ENCODE results near the gene ZMIZ1. TPM values are rescaled to one million over a fixed set of nuclear protein-coding genes. Genes with fewer than 3 reads are reported as not detected.

The ZMIZ1 gene
- total RNA-seq, 2 experiments from 2014 or later: 14.6 to 15.5 TPM

- no peaks in the 10 kb centered on the region for H3K9me3 ChIP-seq (ENCODE audit: control insufficient read depth in 1 of 2, insufficient read depth in 1 of 2, low read length in 2 of 2)
- peaks cover 72% of the 10 kb centered on the region for H3K4me1 ChIP-seq (ENCODE audit: insufficient read depth, low read length)
- intact Hi-C loops (cut with DNase I, micrococcal nuclease): loop anchor here in 1 of 2 experiments (10.0 kb wide), 1 partner anchor 76 kb away; no protein-coding TSS in a partner anchor
Observed at GRCh38 chr10:79248341-79249185, 179.8 kb downstream of the ZMIZ1 start.

GRCh38 chr10:79249186-79250121 is 180.7 kb downstream of the ZMIZ1 start:
- no peaks in the 10 kb centered on the region for H3K27me3 Mint-ChIP-seq
- intact Hi-C loops (cut with DNase I, micrococcal nuclease): loop anchor here in 1 of 2 experiments (10.0 kb wide), 1 partner anchor 75 kb away; no protein-coding TSS in a partner anchor
- DNase-seq (peak in 2 of 14 experiments; percentile 37 to 46), ATAC-seq (ENCODE audit: poor library complexity) (peak; percentile 14)
- no peak overlapping the region for H3K4me3 Mint-ChIP-seq
- H3K36me3 Mint-ChIP-seq (ENCODE audit: low read depth): no peaks in the 10 kb centered on the region
- H3K4me3 ChIP-seq (ENCODE audit: low read length): no peak overlapping the region
- peaks cover 63% of the 10 kb centered on the region for H3K4me1 ChIP-seq (ENCODE audit: insufficient read depth, low read length)
- no peak overlapping the region for H3K27ac ChIP-seq (ENCODE audit: low read depth in 1 of 2, low read length in 2 of 2)
- peaks cover 46% of the 10 kb centered on the region for H3K4me1 Mint-ChIP-seq (ENCODE audit: low read depth)
- H3K9me3 ChIP-seq (ENCODE audit: control insufficient read depth in 1 of 2, insufficient read depth in 1 of 2, low read length in 2 of 2): no peaks in the 10 kb centered on the region
- H3K27me3 ChIP-seq (ENCODE audit: control insufficient read depth in 1 of 2, insufficient read depth in 2 of 2, low read length in 2 of 2): no peaks in the 10 kb centered on the region
- CTCF ChIA-PET: no interaction called here
- H3K27ac Mint-ChIP-seq: no peak overlapping the region
- H3K9me3 Mint-ChIP-seq: no peaks in the 10 kb centered on the region
- H3K36me3 ChIP-seq (ENCODE audit: insufficient read depth, low read length): no peaks in the 10 kb centered on the region
- POLR2A ChIA-PET: no interaction called here
- TF ChIP-seq CTCF (IDR thresholded peaks at IDR 0.05): no peak

More at GRCh38 chr10:79248341-79249185, 179.8 kb downstream of the ZMIZ1 start:
- Histone ChIP-seq H3K4me3 (ENCODE audit: low read length) (no peak overlapping the region), H3K36me3 (ENCODE audit: insufficient read depth, low read length) (no peaks in the 10 kb centered on the region), H3K27ac (ENCODE audit: low read depth in 1 of 2, low read length in 2 of 2) (peak overlapping the region in 1 of 2 donors; percentile 9), H3K27me3 (ENCODE audit: control insufficient read depth in 1 of 2, insufficient read depth in 2 of 2, low read length in 2 of 2) (no peaks in the 10 kb centered on the region)
- H3K36me3 Mint-ChIP-seq (ENCODE audit: low read depth): no peaks in the 10 kb centered on the region
- H3K27me3 Mint-ChIP-seq: no peaks in the 10 kb centered on the region
- no peaks in the 10 kb centered on the region for H3K9me3 Mint-ChIP-seq
- H3K4me1 Mint-ChIP-seq (ENCODE audit: low read depth): peaks cover 55% of the 10 kb centered on the region
- ChIA-PET POLR2A (no interaction called here), CTCF (no interaction called here)
- H3K27ac Mint-ChIP-seq: no peak overlapping the region
- ATAC-seq (ENCODE audit: poor library complexity): no peak
- H3K4me3 Mint-ChIP-seq: peak overlapping the region; percentile 18
- no peak for TF ChIP-seq CTCF (IDR thresholded peaks at IDR 0.05)
- peak in 3 of 14 experiments; percentile 23 to 71 (median 68) for DNase-seq

- ChIA-PET CTCF (no interaction called here), POLR2A (no interaction called here)
- Mint-ChIP-seq H3K27ac (no peak overlapping the region), H3K4me3 (no peak overlapping the region), H3K4me1 (ENCODE audit: low read depth) (peaks cover 38% of the 10 kb centered on the region), H3K27me3 (no peaks in the 10 kb centered on the region), H3K9me3 (no peaks in the 10 kb centered on the region), H3K36me3 (ENCODE audit: low read depth) (no peaks in the 10 kb centered on the region)
- ATAC-seq (ENCODE audit: poor library complexity): no peak
- no peaks in the 10 kb centered on the region for H3K9me3 ChIP-seq (ENCODE audit: control insufficient read depth in 1 of 2, insufficient read depth in 1 of 2, low read length in 2 of 2)
- H3K4me3 ChIP-seq (ENCODE audit: low read length): no peak overlapping the region
- intact Hi-C loops (cut with DNase I, micrococcal nuclease): no loop called here
- H3K36me3 ChIP-seq (ENCODE audit: insufficient read depth, low read length): no peaks in the 10 kb centered on the region
- DNase-seq: peak in 2 of 14 experiments; percentile 60 to 64
- TF ChIP-seq CTCF (IDR thresholded peaks at IDR 0.05): no peak
- peaks cover 55% of the 10 kb centered on the region for H3K4me1 ChIP-seq (ENCODE audit: insufficient read depth, low read length)
- no peak overlapping the region for H3K27ac ChIP-seq (ENCODE audit: low read depth in 1 of 2, low read length in 2 of 2)
- H3K27me3 ChIP-seq (ENCODE audit: control insufficient read depth in 1 of 2, insufficient read depth in 2 of 2, low read length in 2 of 2): no peaks in the 10 kb centered on the region
Observed at GRCh38 chr10:79250259-79250658, 181.5 kb downstream of the ZMIZ1 start.

Measured in CD4-positive, alpha-beta T cell (primary cell).